ENCODE data around the gene CMIP.

DNA sequence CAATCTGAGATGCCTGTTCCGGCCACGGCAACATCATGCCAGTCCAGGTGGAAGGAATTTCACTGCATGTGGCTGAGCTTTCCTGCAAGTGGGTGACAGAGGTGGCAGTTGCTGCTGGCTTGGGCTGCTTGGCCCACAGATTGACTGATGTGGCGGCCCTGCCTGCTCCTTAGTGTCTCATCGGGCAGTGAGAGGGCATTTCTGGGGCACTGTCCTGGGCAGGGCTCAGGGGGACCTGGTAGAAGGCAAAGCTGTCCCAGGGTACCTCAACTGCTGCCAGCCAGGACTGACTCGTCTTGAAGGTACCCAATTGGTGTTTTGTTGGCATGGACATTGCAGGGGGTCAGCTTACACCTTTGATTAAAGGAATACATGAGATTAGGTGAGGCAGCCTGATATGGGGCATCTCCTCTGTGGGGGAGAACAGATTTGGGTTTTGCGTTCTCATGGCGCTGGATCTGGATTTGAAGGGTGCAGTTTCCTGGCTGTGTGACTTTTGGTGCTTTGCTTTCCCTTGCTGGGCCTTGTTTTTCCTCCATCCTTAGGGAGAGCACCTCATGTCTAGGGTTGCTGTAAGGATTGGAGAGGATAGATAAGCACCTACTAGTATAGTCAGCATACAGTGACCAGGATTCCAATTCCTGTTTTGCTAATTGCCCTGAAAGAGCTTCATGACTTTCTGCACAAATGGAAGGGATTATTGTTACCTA lies 5.4 kb downstream of the CMIP start:
- TF ChIP-seq, protein P1, sequence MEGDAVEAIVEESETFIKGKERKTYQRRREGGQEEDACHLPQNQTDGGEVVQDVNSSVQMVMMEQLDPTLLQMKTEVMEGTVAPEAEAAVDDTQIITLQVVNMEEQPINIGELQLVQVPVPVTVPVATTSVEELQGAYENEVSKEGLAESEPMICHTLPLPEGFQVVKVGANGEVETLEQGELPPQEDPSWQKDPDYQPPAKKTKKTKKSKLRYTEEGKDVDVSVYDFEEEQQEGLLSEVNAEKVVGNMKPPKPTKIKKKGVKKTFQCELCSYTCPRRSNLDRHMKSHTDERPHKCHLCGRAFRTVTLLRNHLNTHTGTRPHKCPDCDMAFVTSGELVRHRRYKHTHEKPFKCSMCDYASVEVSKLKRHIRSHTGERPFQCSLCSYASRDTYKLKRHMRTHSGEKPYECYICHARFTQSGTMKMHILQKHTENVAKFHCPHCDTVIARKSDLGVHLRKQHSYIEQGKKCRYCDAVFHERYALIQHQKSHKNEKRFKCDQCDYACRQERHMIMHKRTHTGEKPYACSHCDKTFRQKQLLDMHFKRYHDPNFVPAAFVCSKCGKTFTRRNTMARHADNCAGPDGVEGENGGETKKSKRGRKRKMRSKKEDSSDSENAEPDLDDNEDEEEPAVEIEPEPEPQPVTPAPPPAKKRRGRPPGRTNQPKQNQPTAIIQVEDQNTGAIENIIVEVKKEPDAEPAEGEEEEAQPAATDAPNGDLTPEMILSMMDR (conservative IDR thresholded peaks at IDR 0.05; ENCODE audit: low read depth, low read length), result no peak
- no peak for TF ChIP-seq EZH2 (IDR thresholded peaks at IDR 0.05; ENCODE audit: low read length, unreplicated experiment)
